ENCODE measurements around the gene HHIPL1. TPM values are rescaled to one million over a fixed set of nuclear protein-coding genes. Genes with fewer than 3 reads are reported as not detected.

The HHIPL1 gene
- total and polyA plus RNA-seq, 2 of the 8 experiments (the other 6 are each of a cell fraction or from before 2014, with no cell fraction given) = 1.5 to 2.6 TPM

GRCh38 chr14:99667821-99668220 lies 22.9 kb downstream of the HHIPL1 start:
- Histone ChIP-seq H3K4me1 (replicated peaks in 1 of 4; ENCODE audit: control insufficient read depth in 3 of 4, insufficient read depth in 4 of 4, low read length in 3 of 4) (peaks cover 21 to 46% (median 33%) of the 10 kb centered on the region in 4 experiments), H3K4me2 (ENCODE audit: insufficient read depth in 1 of 2, low read depth in 2 of 2, low read length in 2 of 2) (no peak overlapping the region), H3K27me3 (replicated peaks in 1 of 4; ENCODE audit: control insufficient read depth in 3 of 4, extremely low read depth in 1 of 4, insufficient read depth in 3 of 4, low read length in 3 of 4) (no peaks in the 10 kb centered on the region), H3K9me3 (ENCODE audit: insufficient read depth in 2 of 2, low read depth in 1 of 2, low read length in 1 of 2) (no peaks in the 10 kb centered on the region), H2AK5ac (ENCODE audit: low read depth, low read length) (peak overlapping the region; percentile 88; the same call in 1 of the 2 replicates), H2BK5ac (ENCODE audit: low read depth, low read length) (peak overlapping the region; percentile 52; the same call in 1 of the 2 replicates), H3K23ac (ENCODE audit: insufficient read length) (no peak overlapping the region), H4K8ac (ENCODE audit: extremely low read depth, insufficient read depth, low read length) (no peak overlapping the region; the same call in 1 of the 2 replicates), H3K18ac (ENCODE audit: extremely low read depth, low read length) (no peak overlapping the region; the same call in 1 of the 2 replicates), H2BK120ac (replicated peaks; ENCODE audit: low read depth, low read length) (no peak overlapping the region), H3K79me2 (ENCODE audit: control insufficient read depth in 1 of 2, insufficient read depth in 2 of 2, low read length in 2 of 2) (no peaks in the 10 kb centered on the region), H3K27ac (ENCODE audit: low read depth, low read length) (no peak overlapping the region), H3K56ac (replicated peaks; ENCODE audit: insufficient read length, low read depth, low read length) (no peak overlapping the region), H3K9ac (replicated peaks in 1 of 4; ENCODE audit: extremely low read depth in 1 of 4, low read depth in 3 of 4, low read length in 3 of 4) (no peak overlapping the region), H3K4ac (replicated peaks; ENCODE audit: insufficient read length, low read depth, low read length) (no peak overlapping the region), H4K20me1 (replicated peaks in 1 of 2; ENCODE audit: control insufficient read depth in 1 of 2, insufficient read depth in 2 of 2, low read length in 2 of 2) (no peaks in the 10 kb centered on the region), H3K79me1 (ENCODE audit: low read depth, low read length) (no peaks in the 10 kb centered on the region), H2BK15ac (ENCODE audit: low read length) (no peak overlapping the region), H3K4me3 (ENCODE audit: extremely low read depth in 1 of 4, insufficient read depth in 2 of 4, low read depth in 3 of 4, low read length in 4 of 4) (no peak overlapping the region), H3K14ac (ENCODE audit: insufficient read length) (no peak overlapping the region), H4K91ac (replicated peaks; ENCODE audit: insufficient read length, low read length) (no peak overlapping the region), H3K36me3 (ENCODE audit: control insufficient read depth in 2 of 4, insufficient read depth in 4 of 4, low read length in 3 of 4) (no peaks in the 10 kb centered on the region), H2BK12ac (ENCODE audit: low read depth, low read length) (0 out of 2 replicates have a peak overlapping the region, but pooled peaks have one; percentile 55), H2BK20ac (ENCODE audit: low read length) (no peak overlapping the region), H3K23me2 (ENCODE audit: low read depth, low read length) (no peaks in the 10 kb centered on the region), H2AFZ (ENCODE audit: low read length) (no peak overlapping the region), H4K5ac (ENCODE audit: insufficient read length, low read depth, low read length) (no peak overlapping the region)
- CTCF ChIA-PET (ENCODE audit: partially characterized antibody) = interaction anchor here (1.0 to 4.2 kb wide), 11 partner anchors 11 to 105 kb away, joined by 3 to 26 read pairs (median 5); partner anchors contain the start of genes CYP46A1 and HHIPL1
- FAIRE-seq (no peak), DNase-seq (ENCODE audit: low read depth in 1 of 2, low spot score in 2 of 2) (no peak)
- POLR2A ChIA-PET (ENCODE audit: partially characterized antibody) = interaction anchor here (1.3 kb wide), 2 partner anchors 10 to 16 kb away, joined by 3 to 4 read pairs; partner anchors contain the start of gene CYP46A1
- WGBS, 2 experiments (ENCODE audit: extremely low coverage in 1 of 2, insufficient coverage in 1 of 2, insufficient read length in 1 of 2, insufficient replicate concordance in 2 of 2, low coverage in 1 of 2, low lambda C conversion rate in 2 of 2, missing lambda C conversion rate in 1 of 2) = 90% methylated on average over 7 of the region's 9 CpGs; no CpG with 5 or more reads in 1 of the 2 experiments
- TF ChIP-seq SP2 (IDR thresholded peaks at IDR 0.05; ENCODE audit: low read length) (no peak), POLR2A (IDR thresholded peaks at IDR 0.05; ENCODE audit: control extremely low read depth in 1 of 2, low read depth in 2 of 2, low read length in 2 of 2) (no peak), KDM1A (IDR thresholded peaks at IDR 0.05; ENCODE audit: borderline replicate concordance, low read length) (no peak), HDAC6 (IDR thresholded peaks at IDR 0.05; ENCODE audit: low read depth, low read length) (no peak), ZNF274 (IDR thresholded peaks at IDR 0.05; ENCODE audit: borderline replicate concordance, extremely low read depth, low read length) (no peak), GTF2F1 (IDR thresholded peaks at IDR 0.05; ENCODE audit: borderline replicate concordance, low read depth, low read length) (no peak), ATF2 (IDR thresholded peaks at IDR 0.05; ENCODE audit: low read length) (no peak), SIN3A (conservative IDR thresholded peaks at IDR 0.05 in 1 of 2, IDR thresholded peaks at IDR 0.05 in 1 of 2; ENCODE audit: low read depth in 1 of 2, low read length in 2 of 2) (no peak), MAFK (IDR thresholded peaks at IDR 0.05; ENCODE audit: low read depth, low read length) (no peak), FOSL1 (IDR thresholded peaks at IDR 0.05; ENCODE audit: insufficient read depth, low read depth, low read length) (no peak)

All from H1 (cell line).